Neuron (in vitro differentiated cells): ENCODE data around the gene EID2.

Experiments used
- H2AFZ ChIP-seq: one replicate; pipeline ENCODE4 v1.6.1; 2013; ENCODE audit warnings: low read depth, mild to moderate bottlenecking, inconsistent platforms, low read length, moderate library complexity
- H3K27me3 ChIP-seq: one replicate; pipeline ENCODE4 v1.6.1; 2013; ENCODE audit warnings: low read length; ENCODE audit not compliant: insufficient read depth
- H3K36me3 ChIP-seq: one replicate; pipeline ENCODE4 v1.6.1; 2013; ENCODE audit warnings: low read length; ENCODE audit not compliant: insufficient read depth
- H3K4me1 ChIP-seq: one replicate; pipeline ENCODE4 v1.6.1; 2013; ENCODE audit warnings: low read length; ENCODE audit not compliant: insufficient read depth
- H3K4me3 ChIP-seq: 2 replicates; pipeline ENCODE4 v1.5.1; 2013; ENCODE audit warnings: mild to moderate bottlenecking, low read length, moderate library complexity
- H3K9me3 ChIP-seq: one replicate; pipeline ENCODE4 v1.6.1; 2013; ENCODE audit warnings: low read length

Gene EID2, protein sequence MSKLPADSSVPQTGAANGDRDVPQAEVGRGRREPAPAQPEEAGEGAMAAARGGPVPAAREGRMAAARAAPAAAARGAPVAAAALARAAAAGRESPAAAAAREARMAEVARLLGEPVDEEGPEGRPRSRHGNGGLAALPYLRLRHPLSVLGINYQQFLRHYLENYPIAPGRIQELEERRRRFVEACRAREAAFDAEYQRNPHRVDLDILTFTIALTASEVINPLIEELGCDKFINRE

DNA sequence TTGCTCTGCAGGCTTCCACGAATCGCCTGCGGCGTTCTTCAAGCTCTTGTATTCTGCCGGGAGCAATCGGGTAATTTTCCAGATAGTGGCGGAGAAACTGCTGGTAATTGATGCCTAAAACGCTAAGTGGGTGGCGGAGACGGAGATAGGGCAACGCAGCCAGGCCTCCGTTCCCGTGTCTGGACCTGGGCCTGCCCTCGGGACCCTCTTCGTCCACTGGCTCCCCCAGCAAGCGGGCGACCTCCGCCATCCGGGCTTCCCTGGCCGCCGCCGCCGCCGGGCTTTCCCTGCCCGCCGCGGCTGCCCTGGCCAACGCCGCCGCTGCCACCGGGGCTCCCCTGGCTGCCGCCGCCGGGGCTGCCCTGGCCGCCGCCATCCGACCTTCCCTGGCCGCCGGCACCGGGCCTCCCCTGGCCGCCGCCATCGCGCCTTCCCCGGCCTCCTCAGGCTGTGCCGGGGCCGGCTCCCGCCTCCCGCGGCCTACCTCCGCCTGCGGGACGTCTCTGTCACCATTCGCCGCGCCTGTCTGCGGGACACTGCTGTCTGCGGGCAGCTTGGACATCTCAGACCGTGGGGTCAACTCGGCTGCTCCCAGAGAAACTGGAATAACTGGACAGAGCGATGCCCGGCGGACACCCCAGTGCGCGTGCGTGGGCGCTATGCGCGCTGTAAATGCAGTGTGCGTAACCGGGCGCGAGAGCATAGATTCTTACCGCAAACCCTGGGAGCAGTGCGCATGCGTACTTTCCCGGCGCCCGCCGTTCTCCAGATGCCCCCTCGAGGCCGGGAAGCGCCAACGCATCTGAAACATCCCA, at the start of gene EID2:
TSS of gene EID2 (minus strand) at position 644 of the 815 bp plus-strand sequence. CDS start at position 562, 82 bp downstream.
- H3K36me3 ChIP-seq: no peaks in the 10 kb centered on the region
- H3K27me3 ChIP-seq: no peaks in the 10 kb centered on the region
- peak within 1 kb of the TSS; percentile 81 for H2AFZ ChIP-seq
- H3K4me3 ChIP-seq: peak within 1 kb of the TSS; percentile 79
- no peaks in the 10 kb centered on the region for H3K9me3 ChIP-seq
- peaks cover 28% of the 10 kb centered on the region for H3K4me1 ChIP-seq

DNA sequence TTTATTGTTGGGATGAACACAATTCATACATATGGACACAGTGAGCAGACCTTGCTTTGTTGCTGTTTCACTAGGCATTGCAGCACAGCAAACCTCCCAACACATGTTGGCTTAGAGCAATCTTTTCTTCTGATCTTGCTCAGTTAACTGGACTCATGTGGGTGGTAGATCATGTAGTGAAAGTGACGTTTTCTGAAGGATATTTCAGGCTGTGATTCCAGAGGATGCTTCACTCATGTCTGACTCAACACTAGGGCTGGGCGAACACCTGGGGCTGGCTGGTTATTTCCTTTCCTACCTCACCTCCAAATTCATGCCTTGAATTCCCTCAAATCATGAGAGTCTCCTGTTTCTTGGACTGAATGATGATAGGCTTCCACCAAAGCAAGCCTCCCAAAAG, 48.1 kb upstream of the EID2 start:
- H3K4me3 ChIP-seq: no peak overlapping the region
- H3K9me3 ChIP-seq: no peaks in the 10 kb centered on the region
- no peaks in the 10 kb centered on the region for H3K4me1 ChIP-seq

DNA sequence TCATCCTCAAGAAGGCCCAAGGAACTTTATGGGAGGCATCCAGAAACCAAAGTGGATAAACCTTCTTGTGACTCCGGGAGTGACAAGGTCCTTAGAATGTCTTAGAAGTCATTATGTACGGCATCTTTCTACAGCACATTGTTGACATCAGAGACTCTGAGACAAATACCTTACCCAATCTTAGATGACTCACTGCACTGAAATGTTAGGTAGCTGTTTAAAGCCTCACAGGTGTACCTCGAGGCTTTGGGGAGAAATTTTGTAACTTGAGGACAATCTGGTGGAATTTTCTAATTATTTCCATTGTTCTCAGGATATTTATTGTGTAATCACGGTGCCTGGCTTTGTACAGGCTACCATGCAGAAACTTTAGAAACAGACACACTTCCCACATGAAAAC, 47.5 kb upstream of the EID2 start:
- Histone ChIP-seq H3K36me3 (no peaks in the 10 kb centered on the region), H3K27me3 (peaks cover 7% of the 10 kb centered on the region), H3K4me1 (no peaks in the 10 kb centered on the region)

More for the DNA sequence above, 48.1 kb upstream of the EID2 start:
- Histone ChIP-seq H3K36me3 (no peaks in the 10 kb centered on the region), H2AFZ (no peak overlapping the region), H3K27me3 (peaks cover 4% of the 10 kb centered on the region)

DNA sequence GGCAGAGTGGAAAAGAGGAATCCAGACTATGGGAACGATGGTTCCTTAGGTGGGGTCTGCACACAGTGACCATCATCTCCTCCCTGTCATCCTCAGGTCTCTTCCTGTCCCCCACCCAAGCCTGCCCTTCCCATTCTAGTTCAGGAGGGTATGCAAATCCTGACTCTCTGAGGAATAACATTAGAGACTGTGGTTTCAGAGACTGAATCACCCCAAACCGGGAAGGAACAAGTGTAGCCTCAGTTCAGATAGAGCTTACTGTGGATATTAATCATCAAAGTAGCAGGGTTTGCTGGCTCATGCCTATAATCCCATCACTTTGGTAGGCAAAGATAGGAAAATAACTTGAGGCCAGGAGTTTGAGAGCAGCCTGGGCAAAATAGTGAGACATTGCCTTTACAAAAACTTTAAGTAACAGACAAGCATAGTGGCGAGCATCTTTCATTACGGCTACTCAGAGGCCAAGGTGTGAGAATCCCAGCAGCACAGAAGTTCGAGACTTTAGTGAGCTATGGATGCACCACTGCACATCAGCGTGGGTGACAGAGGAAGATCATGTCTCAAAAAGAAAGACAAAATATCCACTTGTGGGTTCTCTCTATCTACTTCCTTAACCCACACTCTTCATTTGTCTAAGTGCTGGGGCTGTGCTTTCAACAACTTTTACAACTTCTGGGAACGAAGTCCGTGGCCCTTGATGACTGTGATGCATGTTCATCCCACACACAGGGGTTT, 43.1 kb upstream of the EID2 start:
- no peak overlapping the region for H3K4me3 ChIP-seq
- no peaks in the 10 kb centered on the region for H3K4me1 ChIP-seq
- H3K9me3 ChIP-seq: no peaks in the 10 kb centered on the region
- H3K36me3 ChIP-seq: no peaks in the 10 kb centered on the region
- H3K27me3 ChIP-seq: peaks cover 7% of the 10 kb centered on the region
- H2AFZ ChIP-seq: no peak overlapping the region

More for the DNA sequence above, 47.5 kb upstream of the EID2 start:
- Histone ChIP-seq H3K4me3 (no peak overlapping the region), H2AFZ (no peak overlapping the region), H3K9me3 (no peaks in the 10 kb centered on the region)

DNA sequence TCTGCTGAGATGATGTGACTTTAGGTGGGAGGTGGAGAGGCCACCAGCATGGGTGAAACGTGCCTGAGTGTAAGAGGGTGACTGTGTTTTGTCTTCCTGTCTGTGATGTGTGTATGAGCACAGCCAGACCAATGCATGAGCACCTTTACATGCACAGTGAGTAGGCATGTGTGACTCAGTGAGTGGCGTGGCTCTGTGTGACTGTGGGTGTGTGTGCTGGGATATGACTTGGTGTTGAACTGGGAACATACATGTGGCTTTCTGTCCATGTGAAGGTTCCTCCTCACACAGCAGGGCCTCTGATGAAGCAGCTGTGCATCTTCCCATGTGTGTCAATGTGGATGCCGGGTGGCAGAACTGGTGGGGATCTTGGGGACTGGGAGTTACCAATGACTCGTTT, 42.5 kb upstream of the EID2 start:
- Histone ChIP-seq H3K4me1 (no peaks in the 10 kb centered on the region), H3K4me3 (no peak overlapping the region), H3K36me3 (no peaks in the 10 kb centered on the region), H3K27me3 (peaks cover 7% of the 10 kb centered on the region), H2AFZ (no peak overlapping the region), H3K9me3 (no peaks in the 10 kb centered on the region)

DNA sequence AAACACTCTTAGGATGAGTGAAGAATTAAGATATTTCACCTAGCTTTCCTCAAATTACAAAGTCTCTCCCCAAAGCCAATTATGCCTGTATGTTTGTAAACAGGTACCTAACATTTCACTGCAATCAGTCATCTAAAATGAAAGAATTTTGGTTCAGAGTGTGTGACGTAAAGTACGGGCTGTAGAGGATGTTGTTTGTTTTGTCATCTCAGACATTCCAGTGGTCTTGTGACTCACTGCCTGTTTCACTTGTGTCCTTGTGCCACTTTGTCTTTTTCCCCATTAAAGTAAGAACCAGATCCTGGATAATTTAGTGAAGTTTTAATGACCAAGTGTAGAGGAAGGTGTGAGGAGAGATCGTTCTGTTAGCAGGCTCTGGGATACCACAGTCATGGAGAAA, 28.6 kb upstream of the EID2 start:
- no peaks in the 10 kb centered on the region for H3K9me3 ChIP-seq
- H3K4me3 ChIP-seq: no peak overlapping the region
- no peak overlapping the region for H2AFZ ChIP-seq
- no peaks in the 10 kb centered on the region for H3K4me1 ChIP-seq
- no peaks in the 10 kb centered on the region for H3K36me3 ChIP-seq
- H3K27me3 ChIP-seq: peaks cover 16% of the 10 kb centered on the region

DNA sequence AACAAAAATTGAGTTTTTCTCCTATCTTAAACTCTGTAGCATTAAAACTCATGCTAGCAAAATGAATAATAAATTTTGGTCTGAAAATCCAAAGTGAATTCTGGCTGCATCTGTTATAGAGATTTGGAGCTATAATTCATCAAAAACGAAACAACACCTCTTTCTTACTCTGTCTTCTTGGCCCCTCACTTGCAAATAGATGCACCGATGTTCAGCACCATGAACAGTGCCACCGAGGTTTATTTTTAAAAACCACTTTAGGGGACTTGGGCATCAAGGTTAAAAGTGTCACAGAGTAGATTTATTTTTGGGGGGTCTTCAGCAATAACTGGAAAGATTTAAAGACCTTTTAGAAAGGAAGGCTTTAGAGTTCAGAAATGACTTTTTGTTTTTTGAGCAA, 26.1 kb upstream of the EID2 start:
- no peak overlapping the region for H2AFZ ChIP-seq
- H3K4me1 ChIP-seq: no peaks in the 10 kb centered on the region
- no peak overlapping the region for H3K4me3 ChIP-seq
- H3K36me3 ChIP-seq: no peaks in the 10 kb centered on the region
- peaks cover 16% of the 10 kb centered on the region for H3K27me3 ChIP-seq
- no peaks in the 10 kb centered on the region for H3K9me3 ChIP-seq

DNA sequence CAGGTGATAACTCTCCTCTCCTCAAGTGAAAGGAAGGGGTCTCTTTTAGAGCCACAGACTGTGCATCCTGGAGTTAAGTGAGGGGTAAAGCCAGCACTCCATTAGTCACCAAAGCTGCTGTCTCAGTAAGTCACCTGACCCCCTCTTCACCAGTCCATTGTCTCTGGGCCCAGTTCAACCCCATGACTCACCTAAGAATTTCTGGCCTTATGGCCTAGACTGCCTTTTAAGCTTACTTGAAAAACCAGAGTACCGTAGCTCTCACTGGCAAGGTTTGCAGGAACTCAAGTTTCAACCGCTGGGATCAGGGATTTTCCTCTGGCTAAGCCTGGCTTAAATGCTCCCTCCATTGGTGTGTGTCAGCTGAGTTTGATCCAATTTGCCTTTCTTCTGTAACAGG, 23.4 kb upstream of the EID2 start:
- H3K4me1 ChIP-seq: no peaks in the 10 kb centered on the region
- no peaks in the 10 kb centered on the region for H3K36me3 ChIP-seq
- H2AFZ ChIP-seq: no peak overlapping the region
- peaks cover 9% of the 10 kb centered on the region for H3K27me3 ChIP-seq
- H3K9me3 ChIP-seq: no peaks in the 10 kb centered on the region
- H3K4me3 ChIP-seq: no peak overlapping the region

DNA sequence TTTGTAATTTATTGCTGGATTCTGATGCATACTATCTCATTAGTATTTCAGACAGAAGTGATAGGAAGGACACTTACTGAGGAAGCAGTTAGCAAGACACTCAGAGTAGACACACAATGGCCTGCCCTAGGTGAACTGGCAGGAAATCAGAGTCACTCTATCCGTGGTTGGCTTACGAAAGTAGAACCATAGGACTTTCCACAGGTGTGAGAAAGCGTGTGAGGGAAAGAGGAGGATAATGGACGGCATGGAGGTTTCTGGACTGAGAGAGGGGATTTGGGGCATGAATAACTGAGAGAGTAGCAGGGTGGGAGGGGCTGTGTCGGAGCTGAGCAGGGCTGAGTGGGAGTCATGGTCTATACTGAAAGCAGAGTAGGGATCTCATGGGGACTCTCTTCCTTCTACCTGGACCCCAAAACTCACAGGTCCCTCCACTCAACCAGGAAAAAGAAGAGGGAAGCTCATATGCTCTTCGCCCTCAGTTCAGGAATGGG, 18.7 kb upstream of the EID2 start:
- no peaks in the 10 kb centered on the region for H3K36me3 ChIP-seq
- peaks cover 9% of the 10 kb centered on the region for H3K27me3 ChIP-seq
- no peak overlapping the region for H2AFZ ChIP-seq
- H3K4me1 ChIP-seq: peaks cover 2% of the 10 kb centered on the region
- H3K9me3 ChIP-seq: no peaks in the 10 kb centered on the region
- no peak overlapping the region for H3K4me3 ChIP-seq

DNA sequence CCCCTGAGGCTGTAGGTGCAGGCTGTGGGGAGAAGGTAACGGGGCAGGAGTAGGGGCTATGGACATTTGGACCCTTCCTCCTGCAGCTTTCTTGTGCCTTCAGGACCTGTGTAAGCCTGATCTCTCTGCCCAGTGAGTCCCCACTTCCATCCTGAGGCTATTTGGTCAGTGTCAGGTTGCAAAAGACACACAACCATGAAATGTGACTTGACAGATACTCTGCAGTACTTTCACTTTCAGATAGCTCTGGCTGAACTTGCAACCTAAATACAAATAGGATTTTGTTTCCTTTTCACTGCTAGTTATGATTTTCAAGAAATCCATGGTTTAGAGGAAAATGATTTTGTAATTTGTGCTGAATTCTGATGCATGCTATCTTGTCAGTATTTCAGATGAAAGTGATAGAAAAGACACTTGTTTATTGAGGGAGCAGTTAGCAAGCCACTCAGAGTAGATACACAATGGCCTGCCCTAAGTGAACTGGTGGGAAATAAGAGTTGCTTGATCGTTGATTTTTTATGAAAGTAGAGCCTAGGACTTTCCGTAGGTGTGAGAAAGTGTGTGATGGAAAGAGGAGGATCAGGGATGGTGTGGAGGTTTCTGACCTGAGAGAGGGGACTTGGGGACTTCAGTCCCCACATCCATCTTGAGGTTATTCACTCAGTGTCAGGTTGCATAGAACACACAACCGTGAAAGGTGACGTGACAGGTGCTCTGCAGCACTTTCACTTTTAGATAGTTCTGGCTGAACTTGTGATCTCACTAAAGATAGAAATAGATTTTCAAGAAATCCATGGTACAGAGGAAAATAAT, 18.1 kb upstream of the EID2 start:
- H3K4me1 ChIP-seq: peaks cover 2% of the 10 kb centered on the region
- no peak overlapping the region for H3K4me3 ChIP-seq
- peaks cover 9% of the 10 kb centered on the region for H3K27me3 ChIP-seq
- no peaks in the 10 kb centered on the region for H3K36me3 ChIP-seq
- no peak overlapping the region for H2AFZ ChIP-seq
- H3K9me3 ChIP-seq: no peaks in the 10 kb centered on the region

DNA sequence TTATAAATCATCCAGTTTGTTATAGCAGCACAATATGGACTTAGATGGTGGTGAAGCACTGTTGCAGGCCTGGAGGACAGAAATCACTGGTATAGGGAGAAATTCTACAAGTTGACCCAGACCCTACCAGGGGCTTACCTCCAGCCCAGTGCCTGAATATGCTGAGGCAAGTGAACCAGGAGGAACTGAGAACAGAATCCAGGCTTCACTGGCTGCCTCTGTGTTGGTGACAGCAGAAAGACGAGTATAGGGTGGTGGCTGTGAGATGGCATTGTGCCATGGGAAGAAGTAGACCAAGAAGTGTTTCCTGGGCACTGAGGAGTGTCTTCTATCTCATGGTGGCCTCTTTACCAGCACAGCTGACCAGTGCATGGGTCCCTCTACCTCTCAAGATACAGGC, 15.9 kb upstream of the EID2 start:
- Histone ChIP-seq H3K4me3 (no peak overlapping the region), H3K4me1 (peaks cover 2% of the 10 kb centered on the region), H3K27me3 (peaks cover 12% of the 10 kb centered on the region), H3K9me3 (no peaks in the 10 kb centered on the region), H3K36me3 (no peaks in the 10 kb centered on the region), H2AFZ (no peak overlapping the region)

DNA sequence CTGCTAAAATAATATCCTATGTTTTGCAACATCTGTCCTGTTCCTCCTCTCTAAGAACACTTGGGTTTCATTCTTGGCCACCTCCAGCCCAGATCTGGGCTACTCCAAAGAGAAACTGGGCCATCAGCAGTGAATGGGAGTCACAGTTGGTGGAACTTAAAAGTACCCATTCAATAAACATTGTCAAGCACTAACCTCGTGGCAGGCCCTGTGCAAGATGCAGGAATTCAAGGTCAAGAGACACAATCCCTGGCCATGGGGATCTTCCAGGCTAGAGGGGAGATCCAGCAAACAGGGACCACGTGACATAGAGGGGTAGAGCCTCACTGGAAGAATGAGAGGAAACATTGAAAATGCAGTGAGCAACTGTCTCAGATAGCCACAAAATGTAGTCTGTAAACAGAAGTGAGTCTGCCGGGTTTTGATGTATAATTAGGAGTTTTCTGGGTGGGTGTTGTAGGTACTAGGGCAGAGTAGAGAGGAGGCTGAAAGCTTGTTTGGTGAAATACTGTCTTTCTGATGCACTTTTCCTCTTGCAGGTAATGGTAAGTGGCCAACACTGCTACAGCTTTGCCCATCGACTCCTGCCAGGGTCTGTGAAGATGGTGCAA, 14.8 kb upstream of the EID2 start:
- H3K27me3 ChIP-seq: peaks cover 17% of the 10 kb centered on the region
- no peak overlapping the region for H3K4me3 ChIP-seq
- H2AFZ ChIP-seq: no peak overlapping the region
- H3K36me3 ChIP-seq: no peaks in the 10 kb centered on the region
- H3K4me1 ChIP-seq: peaks cover 2% of the 10 kb centered on the region
- no peaks in the 10 kb centered on the region for H3K9me3 ChIP-seq
